Urinary bladder (tissue), 4 donors: ENCODE data around the gene RPL10A. TPM values are rescaled to one million over a fixed set of nuclear protein-coding genes. Genes with fewer than 3 reads are reported as not detected.
A peak's percentile ranks its signal among the peaks of the same experiment; 100 is the strongest.
"Not testable (repeated sequence)": the region's sequence is repeated elsewhere in the genome, so short reads cannot be mapped to it uniquely, and the experiment has no call there.

Experiments used
- DNase-seq: peaks from one replicate; pipeline ENCODE4 v3.0.0-alpha.2; 2015; ENCODE audit errors: extremely low spot score
- H3K27ac ChIP-seq: one replicate; pipeline ENCODE4 v1.5.1; 2013; ENCODE audit warnings: low read depth, mild to moderate bottlenecking, moderate library complexity
- H3K36me3 ChIP-seq: one replicate; pipeline ENCODE4 v1.6.1; 2013; ENCODE audit warnings: mild to moderate bottlenecking, moderate library complexity; ENCODE audit not compliant: insufficient read depth
- H3K4me1 ChIP-seq: one replicate; pipeline ENCODE4 v1.6.1; 2013; ENCODE audit warnings: mild to moderate bottlenecking, moderate library complexity; ENCODE audit not compliant: insufficient read depth
- H3K4me3 ChIP-seq: one replicate; pipeline ENCODE4 v1.5.1; 2013; ENCODE audit warnings: low read depth, low read length
- WGBS: extraction: QIAGEN DNeasy Blood & Tissue Kit; methylation state at CpG from one replicate; pipeline ENCODE4 v1.1.7; 2013; 5-methylcytosine and 5-hydroxymethylcytosine counted together
- polyA plus RNA-seq: library from polyadenylated mRNA; stranded (reverse); fragments of 200-250 nt; gene quantifications from one replicate; pipeline ENCODE4 v1.2.3, GENCODE V29; 2013
- total RNA-seq: library from RNA; depleted of rRNA; stranded (reverse); fragments of >200 nt; gene quantifications from one replicate; pipeline ENCODE4 v1.2.3, GENCODE V29; 2014
- donor health status: healthy with polysubstance abuse.
- donor health status: healthy.

Gene RPL10A
- total RNA-seq (2,015 TPM), polyA plus RNA-seq (2,572 TPM)

DNA sequence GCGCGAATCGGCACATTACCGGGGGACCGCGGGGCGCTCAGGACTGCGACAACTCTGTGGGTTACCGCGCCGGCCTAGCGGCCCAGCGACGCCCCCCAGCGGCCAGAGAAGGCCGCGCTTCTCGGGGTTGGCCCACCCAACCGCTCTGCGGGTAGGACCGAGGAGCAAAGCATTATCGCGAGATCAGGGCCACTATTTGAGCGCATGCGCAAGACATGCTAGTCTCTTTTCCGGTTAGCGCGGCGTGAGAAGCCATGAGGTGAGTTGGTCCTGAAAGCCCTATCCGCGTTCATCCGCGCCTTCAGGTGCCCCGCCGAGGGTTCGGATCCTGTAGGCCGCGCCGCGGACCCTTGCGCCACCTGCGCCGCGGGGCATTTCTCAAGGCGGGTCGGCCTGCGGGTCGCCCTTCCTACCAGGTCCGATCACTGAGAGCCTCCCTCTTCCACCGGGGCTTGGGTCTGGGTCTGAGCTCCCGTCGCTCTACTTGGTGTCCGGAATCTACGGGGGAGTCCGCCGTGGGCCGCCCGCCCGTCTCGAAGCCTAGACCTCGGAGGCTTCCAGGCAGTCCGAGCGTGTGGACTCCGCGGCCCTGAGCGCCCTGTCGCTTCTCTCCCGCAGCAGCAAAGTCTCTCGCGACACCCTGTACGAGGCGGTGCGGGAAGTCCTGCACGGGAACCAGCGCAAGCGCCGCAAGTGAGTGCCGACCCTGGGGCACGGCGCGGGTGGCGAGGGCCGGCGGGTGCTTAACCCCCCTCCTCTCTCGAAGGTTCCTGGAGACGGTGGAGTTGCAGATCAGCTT is at the start of gene RPL10A:
RPL10A (plus strand) TSS at position 221 of the 799 bp plus-strand sequence; CDS start at position 255, 34 bp downstream.
- Histone ChIP-seq H3K4me1 (no peaks in the 10 kb centered on the region), H3K36me3 (no peaks in the 10 kb centered on the region), H3K27ac (peak within 1 kb of the TSS; percentile 91), H3K4me3 (peak within 1 kb of the TSS; percentile 71)
- peak; percentile 96 for DNase-seq
- under 1% methylated on average over 86 of the region's 86 CpGs for WGBS

DNA sequence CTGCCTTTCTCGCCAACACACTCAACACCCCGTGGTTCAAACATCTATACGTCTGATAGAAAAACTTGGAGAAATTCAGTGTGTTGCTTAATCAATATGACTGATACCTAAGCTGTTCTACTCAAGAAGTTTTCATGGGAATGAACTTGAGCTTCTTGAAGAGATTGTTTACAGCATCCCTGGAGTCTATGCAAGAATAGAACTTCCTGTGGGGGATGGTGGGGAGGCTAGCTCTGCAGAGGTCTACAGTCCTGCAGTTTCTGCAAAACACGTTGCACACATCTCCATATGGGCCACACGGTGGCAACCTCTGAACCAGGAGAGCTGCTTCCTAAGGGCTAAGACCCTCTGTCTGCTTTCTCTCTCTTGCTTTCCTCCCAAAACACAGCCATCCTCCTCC is 48.8 kb upstream of the RPL10A start:
- Histone ChIP-seq H3K4me3 (no peak overlapping the region), H3K4me1 (no peaks in the 10 kb centered on the region), H3K27ac (no peak overlapping the region), H3K36me3 (peaks cover 2% of the 10 kb centered on the region)
- DNase-seq: no peak
- WGBS: 54% methylated on average over 5 of the region's 5 CpGs

DNA sequence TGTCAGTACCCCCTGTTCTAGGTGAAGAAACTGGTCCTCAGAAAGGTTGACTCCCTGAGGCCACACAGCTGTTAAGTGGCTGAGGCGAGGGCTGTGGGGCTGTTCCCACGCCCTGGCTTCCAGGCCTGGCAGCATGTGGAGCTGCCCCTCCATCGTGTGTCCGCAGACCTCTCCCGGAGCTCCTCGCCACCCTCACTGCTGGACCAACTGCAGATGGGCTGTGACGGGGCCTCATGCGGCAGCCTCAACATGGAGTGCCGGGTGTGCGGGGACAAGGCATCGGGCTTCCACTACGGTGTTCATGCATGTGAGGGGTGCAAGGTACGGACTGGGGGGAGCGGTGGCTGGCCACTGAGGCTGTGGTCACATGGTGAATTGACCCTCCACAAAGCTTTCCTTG is 48.2 kb upstream of the RPL10A start:
- 94% methylated on average over 14 of the region's 14 CpGs for WGBS
- H3K36me3 ChIP-seq: peaks cover 2% of the 10 kb centered on the region
- DNase-seq: no peak

DNA sequence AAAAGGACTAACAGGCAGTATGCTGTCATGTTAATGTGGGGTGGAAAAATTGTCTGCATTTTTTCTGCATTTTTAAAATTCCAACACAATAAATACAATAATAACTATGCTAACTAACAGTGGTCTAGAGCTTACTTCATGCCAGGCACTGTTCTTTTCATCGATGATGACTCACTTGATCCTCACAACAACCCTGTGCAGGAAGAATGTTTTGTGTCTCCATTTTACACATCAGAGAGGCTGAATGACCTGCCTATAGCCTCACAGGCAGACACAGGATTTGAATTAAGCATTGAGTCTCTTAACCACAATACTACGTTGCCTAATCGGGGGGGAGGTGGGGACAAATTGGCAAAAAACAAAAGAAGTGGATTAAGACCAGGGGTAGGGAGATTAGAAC is 42.9 kb upstream of the RPL10A start:
- no peak overlapping the region for H3K27ac ChIP-seq
- no peak overlapping the region for H3K4me3 ChIP-seq
- DNase-seq: no peak
- 72% methylated on average over 3 of the region's 3 CpGs for WGBS
- no peaks in the 10 kb centered on the region for H3K4me1 ChIP-seq
- peaks cover 6% of the 10 kb centered on the region for H3K36me3 ChIP-seq

More for the DNA sequence above, 48.2 kb upstream of the RPL10A start:
- no peak overlapping the region for H3K27ac ChIP-seq
- H3K4me3 ChIP-seq: no peak overlapping the region
- no peaks in the 10 kb centered on the region for H3K4me1 ChIP-seq

DNA sequence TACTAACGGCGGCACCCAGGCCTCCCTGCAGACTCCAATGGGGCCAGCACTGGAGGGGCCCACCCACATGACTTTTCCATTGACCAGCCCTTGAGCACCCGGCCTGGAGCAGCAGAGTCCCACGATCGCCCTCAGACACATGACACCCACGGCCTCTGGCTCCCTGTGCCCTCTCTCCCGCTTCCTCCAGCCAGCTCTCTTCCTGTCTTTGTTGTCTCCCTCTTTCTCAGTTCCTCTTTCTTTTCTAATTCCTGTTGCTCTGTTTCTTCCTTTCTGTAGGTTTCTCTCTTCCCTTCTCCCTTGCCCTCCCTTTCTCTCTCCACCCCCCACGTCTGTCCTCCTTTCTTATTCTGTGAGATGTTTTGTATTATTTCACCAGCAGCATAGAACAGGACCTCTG is 42.1 kb upstream of the RPL10A start:
- no peak for DNase-seq
- 81% methylated on average over 8 of the region's 8 CpGs for WGBS
- peaks cover 6% of the 10 kb centered on the region for H3K36me3 ChIP-seq
- H3K4me3 ChIP-seq: no peak overlapping the region
- no peak overlapping the region for H3K27ac ChIP-seq
- H3K4me1 ChIP-seq: no peaks in the 10 kb centered on the region

DNA sequence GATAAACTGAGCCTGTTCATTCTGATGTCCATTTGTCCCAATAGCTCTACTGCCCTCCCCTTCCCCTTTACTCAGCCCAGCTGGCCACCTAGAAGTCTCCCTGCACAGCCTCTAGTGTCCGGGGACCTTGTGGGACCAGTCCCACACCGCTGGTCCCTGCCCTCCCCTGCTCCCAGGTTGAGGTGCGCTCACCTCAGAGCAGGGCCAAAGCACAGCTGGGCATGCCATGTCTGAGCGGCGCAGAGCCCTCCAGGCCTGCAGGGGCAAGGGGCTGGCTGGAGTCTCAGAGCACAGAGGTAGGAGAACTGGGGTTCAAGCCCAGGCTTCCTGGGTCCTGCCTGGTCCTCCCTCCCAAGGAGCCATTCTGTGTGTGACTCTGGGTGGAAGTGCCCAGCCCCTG is 40.8 kb upstream of the RPL10A start:
- Histone ChIP-seq H3K4me3 (no peak overlapping the region), H3K4me1 (no peaks in the 10 kb centered on the region), H3K36me3 (peaks cover 6% of the 10 kb centered on the region), H3K27ac (no peak overlapping the region)
- WGBS: 91% methylated on average over 5 of the region's 5 CpGs
- no peak for DNase-seq

DNA sequence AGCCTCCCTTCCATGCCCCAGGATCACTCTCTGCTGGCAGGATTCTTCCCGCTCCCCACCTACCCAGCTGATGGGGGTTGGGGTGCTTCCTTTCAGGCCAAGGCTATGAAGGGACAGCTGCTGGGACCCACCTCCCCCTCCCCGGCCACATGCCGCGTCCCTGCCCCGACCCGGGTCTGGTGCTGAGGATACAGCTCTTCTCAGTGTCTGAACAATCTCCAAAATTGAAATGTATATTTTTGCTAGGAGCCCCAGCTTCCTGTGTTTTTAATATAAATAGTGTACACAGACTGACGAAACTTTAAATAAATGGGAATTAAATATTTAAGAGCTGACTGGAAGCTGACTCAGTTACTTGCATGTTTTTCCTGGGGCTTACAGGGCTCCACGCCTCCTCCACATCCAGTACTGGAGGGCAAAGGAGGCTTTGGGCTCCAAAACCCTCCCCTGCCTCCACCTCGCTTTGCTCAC is 40.3 kb upstream of the RPL10A start:
- DNase-seq: no peak
- no peaks in the 10 kb centered on the region for H3K4me1 ChIP-seq
- WGBS: 61% methylated on average over 9 of the region's 9 CpGs
- peaks cover 6% of the 10 kb centered on the region for H3K36me3 ChIP-seq
- no peak overlapping the region for H3K4me3 ChIP-seq
- H3K27ac ChIP-seq: no peak overlapping the region

DNA sequence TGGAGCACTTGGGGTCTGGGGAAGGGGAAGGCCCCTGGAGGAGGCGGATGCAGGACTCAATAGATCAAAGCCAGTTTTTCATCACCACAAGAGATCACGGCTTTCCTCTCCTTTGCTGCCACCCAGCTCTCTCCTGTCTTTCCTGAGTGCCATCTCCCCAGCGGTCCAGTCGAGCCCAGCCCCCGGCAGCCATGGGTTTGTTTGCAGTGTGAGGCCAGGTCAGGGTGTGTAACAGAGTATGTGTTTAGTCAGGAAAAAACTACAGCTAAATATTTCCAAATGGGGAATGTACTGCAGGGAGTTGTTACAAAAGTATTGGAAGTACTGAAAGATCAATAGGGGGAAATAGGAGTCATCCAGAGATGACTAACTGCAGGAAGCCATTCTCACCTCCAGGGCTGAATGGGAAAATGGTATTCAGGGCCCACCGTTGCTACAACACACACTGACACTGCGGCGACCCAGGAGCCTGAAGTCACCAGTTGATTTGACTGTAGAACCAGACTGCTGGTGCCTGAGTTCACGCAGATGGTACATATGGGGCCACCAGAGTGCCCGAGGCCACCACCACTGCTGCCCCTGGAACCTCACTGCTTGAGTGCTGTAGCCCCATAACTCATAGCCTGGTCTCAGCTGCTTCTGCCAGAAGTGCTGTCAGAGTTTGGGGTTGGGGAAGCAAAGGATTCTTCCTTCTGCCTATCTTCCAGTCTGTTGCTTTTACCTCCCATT is 39.6 kb upstream of the RPL10A start:
- no peak overlapping the region for H3K4me3 ChIP-seq
- H3K4me1 ChIP-seq: no peaks in the 10 kb centered on the region
- peaks cover 6% of the 10 kb centered on the region for H3K36me3 ChIP-seq
- DNase-seq: no peak
- WGBS: 84% methylated on average over 10 of the region's 10 CpGs
- no peak overlapping the region for H3K27ac ChIP-seq

DNA sequence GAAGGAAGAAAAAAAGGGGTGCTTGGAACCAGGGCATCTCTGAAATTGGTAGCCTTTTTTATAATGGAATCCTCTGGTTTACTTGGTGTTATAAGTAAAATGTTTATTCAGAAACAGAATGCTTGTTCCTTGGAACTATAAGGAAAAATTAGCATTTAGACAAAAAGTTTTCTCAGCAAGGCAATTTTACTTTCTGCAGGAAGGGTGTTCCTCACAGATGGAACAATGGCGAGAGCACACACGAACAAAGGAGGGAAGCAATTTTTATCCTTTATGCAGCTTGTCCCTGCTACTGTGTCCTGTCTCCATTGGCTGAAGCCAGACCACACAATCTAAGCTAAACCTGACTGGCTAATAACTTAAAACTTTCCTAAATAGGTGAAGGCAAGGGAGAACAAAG is 38.7 kb upstream of the RPL10A start:
- WGBS: 93% methylated on average over 2 of the region's 2 CpGs

DNA sequence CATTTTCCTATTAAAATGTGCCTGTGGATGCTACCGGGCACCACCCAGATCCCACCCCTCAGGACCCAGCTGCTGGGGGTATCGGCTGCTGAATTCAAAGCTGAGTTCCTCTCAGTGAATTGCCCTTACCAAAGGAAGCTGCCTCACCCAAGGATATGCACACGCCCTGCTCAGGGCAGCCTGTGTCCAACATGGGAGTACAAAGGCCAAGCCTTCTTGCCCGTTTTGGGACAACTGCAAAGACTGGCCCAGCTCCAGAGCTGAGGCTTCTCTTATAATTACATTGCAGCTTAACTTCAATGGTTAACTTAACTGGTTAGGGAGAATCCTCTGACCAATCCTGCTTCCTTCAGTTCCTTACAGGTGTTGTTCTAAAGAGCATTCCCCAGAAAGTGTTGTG is 35.9 kb upstream of the RPL10A start:
- Histone ChIP-seq H3K36me3 (no peaks in the 10 kb centered on the region), H3K4me1 (no peaks in the 10 kb centered on the region), H3K4me3 (no peak overlapping the region), H3K27ac (no peak overlapping the region)
- 65% methylated on average over 4 of the region's 4 CpGs for WGBS
- DNase-seq: no peak

More for the DNA sequence above, 38.7 kb upstream of the RPL10A start:
- Histone ChIP-seq H3K4me1 (no peaks in the 10 kb centered on the region), H3K4me3 (no peak overlapping the region), H3K36me3 (peaks cover 3% of the 10 kb centered on the region), H3K27ac (no peak overlapping the region)
- DNase-seq: no peak

DNA sequence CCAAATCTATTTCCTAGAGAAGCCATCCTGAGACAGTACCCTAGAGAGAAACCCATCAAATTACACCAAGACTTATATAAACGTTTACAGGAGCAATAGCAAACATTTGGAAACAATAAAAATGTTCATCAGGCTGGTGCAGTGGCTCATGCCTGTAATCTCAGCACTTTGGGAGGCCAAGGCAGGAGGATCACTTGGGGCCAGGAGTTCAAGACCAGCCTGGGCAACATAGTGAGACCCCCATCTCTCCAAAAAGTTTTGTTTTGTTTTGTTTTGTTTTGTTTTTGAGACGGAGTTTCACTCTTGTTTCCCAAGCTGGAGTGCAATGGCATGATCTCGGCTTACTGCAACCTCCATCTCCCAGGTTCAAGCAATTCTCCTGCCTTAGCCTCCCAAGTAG is 35.5 kb upstream of the RPL10A start:
- H3K36me3 ChIP-seq, H3K4me1 ChIP-seq, H3K27ac ChIP-seq, H3K4me3 ChIP-seq, DNase-seq: not testable (repeated sequence)
- 66% methylated on average over 3 of the region's 3 CpGs for WGBS

DNA sequence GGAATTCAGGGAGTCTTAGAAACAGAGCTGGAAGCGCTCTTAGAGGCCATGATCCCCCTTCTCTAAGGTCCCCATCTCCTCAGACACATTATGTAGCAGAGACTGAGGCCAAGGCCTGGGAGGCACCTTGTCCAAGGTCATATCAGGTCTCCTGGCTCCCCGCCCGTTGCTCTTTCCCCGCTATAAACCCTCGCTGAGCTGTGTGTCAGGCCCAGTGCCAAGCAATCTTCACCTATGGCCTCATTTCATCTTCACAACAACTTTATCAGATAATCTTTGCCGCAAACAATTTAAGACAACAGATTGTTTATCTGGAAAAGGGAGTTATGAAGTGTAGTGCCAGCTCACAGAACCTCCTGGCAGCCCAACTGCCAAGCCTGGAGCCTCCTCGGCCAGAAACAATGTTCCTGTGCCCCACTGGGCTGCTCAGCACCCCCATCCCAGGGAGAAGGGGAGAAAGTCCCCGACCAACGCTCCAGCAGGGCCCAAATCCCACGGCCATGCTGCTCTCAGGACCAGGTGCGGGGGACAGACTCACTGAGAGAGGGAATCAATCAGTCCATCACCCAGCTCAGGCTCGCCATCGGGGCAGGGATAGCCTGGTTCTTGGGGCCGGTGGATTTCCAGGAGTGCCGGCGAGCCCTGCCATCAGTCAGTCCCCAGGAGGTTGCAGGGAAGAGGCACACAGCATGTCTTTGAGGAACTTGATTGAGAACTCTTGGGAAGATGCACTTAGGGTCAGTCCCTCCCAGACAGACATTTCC is 32.9 kb upstream of the RPL10A start:
- H3K27ac ChIP-seq: no peak overlapping the region
- H3K4me1 ChIP-seq: no peaks in the 10 kb centered on the region
- no peak overlapping the region for H3K4me3 ChIP-seq
- no peak for DNase-seq
- no peaks in the 10 kb centered on the region for H3K36me3 ChIP-seq
- 70% methylated on average over 16 of the region's 16 CpGs for WGBS

DNA sequence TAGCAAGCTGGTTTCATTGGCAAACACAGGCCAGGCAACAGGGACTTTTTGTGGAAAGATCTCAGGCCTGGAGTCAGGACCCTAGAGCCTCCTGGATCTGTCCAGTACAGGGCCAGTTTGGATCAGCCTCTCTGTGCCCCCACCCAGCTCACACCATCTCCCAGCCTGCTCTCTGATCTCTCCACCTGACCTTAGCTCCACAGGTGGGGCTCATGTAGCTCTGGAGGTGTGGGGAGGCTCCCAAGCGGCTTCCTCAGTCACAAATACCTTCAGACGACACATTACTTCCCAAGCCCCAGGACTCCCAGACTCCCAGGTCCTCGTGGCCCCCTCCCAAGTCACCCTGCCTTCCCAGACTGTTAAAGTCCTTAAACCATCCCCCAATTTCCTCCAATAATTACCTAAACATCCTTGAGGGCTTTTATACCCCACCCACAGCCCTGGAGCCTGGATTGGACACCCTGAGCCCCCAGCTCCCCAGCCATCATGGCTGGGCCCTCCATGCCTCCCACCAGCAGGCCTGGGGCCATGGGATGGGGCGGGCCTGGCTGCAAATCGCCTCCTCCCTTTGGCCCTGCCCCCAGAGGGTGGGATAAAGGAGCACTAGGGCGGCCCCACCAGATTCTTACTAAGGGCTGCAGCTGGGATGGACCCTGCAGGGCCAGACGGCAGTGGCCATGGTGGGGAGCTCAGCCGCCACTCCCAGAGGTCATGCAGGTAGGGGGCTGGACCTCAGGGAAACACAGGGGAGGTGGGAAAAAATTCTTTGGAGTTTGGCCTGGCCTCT is 31.9 kb upstream of the RPL10A start:
- WGBS: 87% methylated on average over 8 of the region's 8 CpGs

More for the DNA sequence above, 31.9 kb upstream of the RPL10A start:
- Histone ChIP-seq H3K36me3 (no peaks in the 10 kb centered on the region), H3K4me3 (no peak overlapping the region), H3K27ac (no peak overlapping the region), H3K4me1 (no peaks in the 10 kb centered on the region)
- DNase-seq: no peak
